H1 (cell line): ENCODE results near the gene DKK2. TPM values are rescaled to one million over a fixed set of nuclear protein-coding genes. Genes with fewer than 3 reads are reported as not detected.

Experiments
- polyA plus RNA-seq, 7 experiments: library from polyadenylated mRNA; depleted of rRNA in 3 of 7; stranded (reverse) in 5 of 7; unstranded in 2 of 7; fragments of >200 nt in 5 of 7; fragments of 200-250 nt in 2 of 7; gene quantifications; 1 replicate in 5 of 7; 2 replicates in 1 of 7; 4 replicates in 1 of 7; pipeline versions ENCODE4 v1.2.1 to v1.2.3, GENCODE V29; 2011 to 2013; ENCODE audit warnings: missing spikeins in 2 of 7, mixed read lengths in 2 of 7
- total RNA-seq: library from RNA; stranded (reverse); fragmentation: NEBNext Ultra II Directional; extraction: Animal tissue kit (Norgen Biotek cat#: 25700); gene quantifications from 2 replicates; pipeline ENCODE4 v1.2.1, GENCODE V29; 2021
- TF ChIP-seq, protein P1 (sequence below): IDR thresholded peaks from 2 replicates; pipeline ENCODE4 v1.6.1; 2012; ENCODE audit warnings: inconsistent platforms
- TF ChIP-seq, protein P2 (sequence below): IDR thresholded peaks from 2 replicates; pipeline ENCODE4 v1.6.1; 2011; ENCODE audit warnings: low read depth, mild to moderate bottlenecking, low read length; ENCODE audit not compliant: insufficient read depth

Gene DKK2
- total and polyA plus RNA-seq, 2 of the 8 experiments (the other 6 are each of a cell fraction or from before 2014, with no cell fraction given) = 0.09 to 0.13 TPM

DNA sequence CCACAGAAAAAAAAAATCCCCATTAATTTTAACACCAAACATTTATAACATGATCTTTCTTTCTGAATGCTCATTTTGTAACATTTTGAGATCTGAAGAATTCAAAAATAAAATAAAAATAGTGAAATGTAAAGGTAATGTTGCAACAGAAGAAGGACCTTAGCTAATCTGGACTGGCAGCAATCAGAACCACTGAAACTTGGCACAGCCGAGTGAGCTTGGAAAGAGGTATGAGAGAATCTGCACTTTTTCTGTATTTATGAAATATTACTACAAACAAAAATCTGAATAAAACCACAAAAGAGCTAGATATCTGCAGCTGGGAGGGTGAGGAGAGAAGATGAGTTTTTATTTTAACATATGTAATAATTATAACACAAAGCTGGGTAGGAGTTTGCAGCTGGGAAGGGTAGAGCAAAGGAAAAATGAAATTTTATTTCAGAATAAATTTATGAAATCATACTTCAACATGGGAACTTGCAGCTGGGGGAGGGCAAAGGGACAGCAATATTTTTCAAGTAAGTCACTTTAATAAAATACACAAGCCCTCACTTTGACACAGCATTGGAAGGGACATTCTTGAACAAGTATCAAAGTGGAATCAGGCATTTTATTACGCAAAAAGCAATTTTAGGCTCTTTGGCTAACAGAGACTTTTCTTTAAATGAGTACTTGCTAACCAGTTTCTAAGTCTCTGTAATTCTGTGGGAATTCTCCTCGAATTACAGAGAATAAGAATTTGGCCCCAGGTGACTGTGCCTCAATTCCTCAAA, 26.7 kb downstream of the DKK2 start (continued):
- TF ChIP-seq, protein P1, sequence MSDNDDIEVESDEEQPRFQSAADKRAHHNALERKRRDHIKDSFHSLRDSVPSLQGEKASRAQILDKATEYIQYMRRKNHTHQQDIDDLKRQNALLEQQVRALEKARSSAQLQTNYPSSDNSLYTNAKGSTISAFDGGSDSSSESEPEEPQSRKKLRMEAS = no peak
- TF ChIP-seq, protein P2, sequence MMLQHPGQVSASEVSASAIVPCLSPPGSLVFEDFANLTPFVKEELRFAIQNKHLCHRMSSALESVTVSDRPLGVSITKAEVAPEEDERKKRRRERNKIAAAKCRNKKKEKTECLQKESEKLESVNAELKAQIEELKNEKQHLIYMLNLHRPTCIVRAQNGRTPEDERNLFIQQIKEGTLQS = no peak
- TF ChIP-seq, all 59 proteins: peak for 0
